Femur (tissue), 1 donor: Measurements from ENCODE around the gene IL20RB.

Experiments
- DNase-seq: peaks from one replicate; pipeline ENCODE4 v3.0.0-alpha.2; 2017

Gene IL20RB

GRCh38 chr3:137046747-137047146 lies 89.0 kb downstream of the IL20RB start:
- DNase-seq, result no peak

- no peak for DNase-seq
Observed at GRCh38 chr3:137047240-137047639, 89.5 kb downstream of the IL20RB start.

GRCh38 chr3:137050281-137050680 lies 92.5 kb downstream of the IL20RB start:
- DNase-seq, result no peak

GRCh38 chr3:137052298-137052697 lies 94.5 kb downstream of the IL20RB start:
- DNase-seq, result no peak
